WTC11 (cell line): ENCODE results near the gene LDLRAD3.

Experiments
- ZNF232 ChIP-seq: sonication (generic); formaldehyde crosslinking; IDR thresholded peaks from 2 replicates; pipeline ENCODE4 v1.8.0; 2022; ENCODE audit warnings: mild to moderate bottlenecking, missing genetic modification reagents
- ZNF423 ChIP-seq: fragments of 250-450 bp; sonication (Bioruptor Pico); IDR thresholded peaks from 2 replicates; pipeline ENCODE4 v2.1.2; 2022; ENCODE audit warnings: mild to moderate bottlenecking, moderate library complexity
- TF ChIP-seq, protein P1 (sequence below): sonication (generic); formaldehyde crosslinking; IDR thresholded peaks from 2 replicates; pipeline ENCODE4 v1.8.0; 2022; ENCODE audit warnings: missing genetic modification reagents
- TF ChIP-seq, protein P2 (sequence below): fragments of 250-450 bp; sonication (Bioruptor Pico); IDR thresholded peaks from 2 replicates; pipeline ENCODE4 v2.1.2; 2022; ENCODE audit warnings: mild to moderate bottlenecking, moderate library complexity

DNA sequence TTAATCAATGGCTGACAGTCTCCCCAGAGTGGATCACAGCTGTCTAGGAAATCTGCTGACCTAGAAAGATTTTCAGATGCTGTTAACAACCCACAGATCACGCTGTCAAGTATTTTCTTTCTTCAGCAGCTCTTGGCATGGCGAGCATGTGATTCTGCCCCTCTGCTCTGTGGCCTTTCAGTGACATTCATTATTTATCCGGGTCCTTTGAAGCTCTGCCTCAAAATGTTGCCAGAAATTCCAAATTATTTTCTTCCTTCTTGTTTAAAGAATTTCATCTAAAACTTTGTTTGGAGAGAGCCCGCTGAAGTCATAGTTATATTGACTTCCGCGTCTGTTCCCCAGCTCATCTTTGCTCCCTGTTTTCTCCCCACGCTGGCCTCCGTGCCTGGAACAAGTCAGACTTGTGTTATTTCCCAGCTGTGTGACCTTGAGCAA lies 211.3 kb downstream of the LDLRAD3 start:
- TF ChIP-seq, protein P1, sequence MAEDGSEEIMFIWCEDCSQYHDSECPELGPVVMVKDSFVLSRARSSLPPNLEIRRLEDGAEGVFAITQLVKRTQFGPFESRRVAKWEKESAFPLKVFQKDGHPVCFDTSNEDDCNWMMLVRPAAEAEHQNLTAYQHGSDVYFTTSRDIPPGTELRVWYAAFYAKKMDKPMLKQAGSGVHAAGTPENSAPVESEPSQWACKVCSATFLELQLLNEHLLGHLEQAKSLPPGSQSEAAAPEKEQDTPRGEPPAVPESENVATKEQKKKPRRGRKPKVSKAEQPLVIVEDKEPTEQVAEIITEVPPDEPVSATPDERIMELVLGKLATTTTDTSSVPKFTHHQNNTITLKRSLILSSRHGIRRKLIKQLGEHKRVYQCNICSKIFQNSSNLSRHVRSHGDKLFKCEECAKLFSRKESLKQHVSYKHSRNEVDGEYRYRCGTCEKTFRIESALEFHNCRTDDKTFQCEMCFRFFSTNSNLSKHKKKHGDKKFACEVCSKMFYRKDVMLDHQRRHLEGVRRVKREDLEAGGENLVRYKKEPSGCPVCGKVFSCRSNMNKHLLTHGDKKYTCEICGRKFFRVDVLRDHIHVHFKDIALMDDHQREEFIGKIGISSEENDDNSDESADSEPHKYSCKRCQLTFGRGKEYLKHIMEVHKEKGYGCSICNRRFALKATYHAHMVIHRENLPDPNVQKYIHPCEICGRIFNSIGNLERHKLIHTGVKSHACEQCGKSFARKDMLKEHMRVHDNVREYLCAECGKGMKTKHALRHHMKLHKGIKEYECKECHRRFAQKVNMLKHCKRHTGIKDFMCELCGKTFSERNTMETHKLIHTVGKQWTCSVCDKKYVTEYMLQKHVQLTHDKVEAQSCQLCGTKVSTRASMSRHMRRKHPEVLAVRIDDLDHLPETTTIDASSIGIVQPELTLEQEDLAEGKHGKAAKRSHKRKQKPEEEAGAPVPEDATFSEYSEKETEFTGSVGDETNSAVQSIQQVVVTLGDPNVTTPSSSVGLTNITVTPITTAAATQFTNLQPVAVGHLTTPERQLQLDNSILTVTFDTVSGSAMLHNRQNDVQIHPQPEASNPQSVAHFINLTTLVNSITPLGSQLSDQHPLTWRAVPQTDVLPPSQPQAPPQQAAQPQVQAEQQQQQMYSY (CRISPR knock-in tag), result no peak
- TF ChIP-seq, protein P2, sequence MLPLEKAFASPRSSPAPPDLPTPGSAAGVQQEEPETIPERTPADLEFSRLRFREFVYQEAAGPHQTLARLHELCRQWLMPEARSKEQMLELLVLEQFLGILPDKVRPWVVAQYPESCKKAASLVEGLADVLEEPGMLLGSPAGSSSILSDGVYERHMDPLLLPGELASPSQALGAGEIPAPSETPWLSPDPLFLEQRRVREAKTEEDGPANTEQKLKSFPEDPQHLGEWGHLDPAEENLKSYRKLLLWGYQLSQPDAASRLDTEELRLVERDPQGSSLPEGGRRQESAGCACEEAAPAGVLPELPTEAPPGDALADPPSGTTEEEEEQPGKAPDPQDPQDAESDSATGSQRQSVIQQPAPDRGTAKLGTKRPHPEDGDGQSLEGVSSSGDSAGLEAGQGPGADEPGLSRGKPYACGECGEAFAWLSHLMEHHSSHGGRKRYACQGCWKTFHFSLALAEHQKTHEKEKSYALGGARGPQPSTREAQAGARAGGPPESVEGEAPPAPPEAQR (CRISPR knock-in tag), result no peak
- TF ChIP-seq ZNF232, result no peak
- no peak for TF ChIP-seq ZNF423 (CRISPR knock-in tag)
